HT1080 (cell line): ENCODE measurements around the gene CDH23. TPM values are rescaled to one million over a fixed set of nuclear protein-coding genes. Genes with fewer than 3 reads are reported as not detected.

Source experiments
- DNase-seq: peaks from one replicate; pipeline ENCODE4 v3.0.0-alpha.2; 2015; ENCODE audit warnings: low read depth
- total RNA-seq: library from RNA; depleted of rRNA; stranded (reverse); fragments of >200 nt; shearing (Covaris generic); gene quantifications from 2 replicates; pipeline ENCODE4 v1.2.3, GENCODE V29; 2014

Gene CDH23
- total RNA-seq, 1 experiment from 2014 or later, result 0.23 TPM

DNA sequence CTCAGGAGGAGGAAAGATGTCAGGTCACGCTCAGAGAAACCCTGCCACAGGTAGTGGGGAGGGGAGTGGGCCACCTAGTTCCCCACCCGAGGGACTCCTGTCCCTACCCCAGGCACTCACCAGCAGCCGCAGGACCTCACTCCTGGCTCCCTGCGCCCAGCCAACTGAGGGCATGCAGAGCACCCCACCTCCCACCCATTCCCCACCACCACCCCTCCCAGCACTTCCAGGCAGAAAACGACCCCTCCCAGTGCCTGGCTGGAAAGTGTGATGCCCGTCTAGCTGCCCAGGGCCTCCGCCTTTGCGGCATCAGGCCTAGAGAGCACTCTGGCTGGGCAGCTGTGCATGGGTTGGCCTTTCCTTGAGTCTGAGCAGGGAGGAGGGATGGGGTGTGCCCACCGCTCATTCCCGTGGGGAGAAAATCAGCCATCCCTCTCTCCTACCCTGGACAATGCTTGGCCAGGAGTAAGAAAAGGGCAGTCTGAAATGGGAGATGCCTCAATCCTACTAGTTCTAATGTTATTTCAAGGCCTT, 321.5 kb downstream of the CDH23 start:
- no peak for DNase-seq

- no peak for DNase-seq
Measured at GRCh38 chr10:71719042-71719441, 322.3 kb downstream of the CDH23 start.

GRCh38 chr10:71719464-71720201, 322.9 kb downstream of the CDH23 start, which contains the start of gene C10orf105:
Gene C10orf105, minus strand, starts transcription at chr10:71719778. Its CDS starts 3,441 bp downstream, at chr10:71716337.
- DNase-seq, result no peak

DNA sequence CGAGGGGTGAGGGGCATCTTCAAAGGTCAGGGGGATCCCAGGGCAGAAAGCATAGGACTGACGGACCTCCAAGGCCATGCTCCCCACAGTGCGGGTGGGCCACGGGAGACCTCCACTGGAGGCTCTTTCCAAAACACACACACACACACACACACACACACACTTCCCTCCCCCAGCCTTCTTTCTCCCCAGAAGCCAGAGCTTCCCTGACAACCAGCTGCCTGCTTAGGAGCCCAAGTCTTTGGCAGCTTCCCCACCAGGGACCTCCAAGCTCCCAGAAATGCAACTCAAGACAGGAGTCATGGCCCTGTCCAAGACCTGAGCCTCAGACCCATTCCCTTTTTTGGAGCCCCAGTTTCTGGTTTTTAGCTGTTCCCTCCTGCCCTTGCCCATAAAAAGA, 323.6 kb downstream of the CDH23 start:
- no peak for DNase-seq

GRCh38 chr10:71721313-71721712, 324.6 kb downstream of the CDH23 start:
- no peak for DNase-seq

- DNase-seq, result no peak
Measured at GRCh38 chr10:71722849-71723248, 326.1 kb downstream of the CDH23 start.

- no peak for DNase-seq
Measured at GRCh38 chr10:71723311-71723710, 326.6 kb downstream of the CDH23 start.

DNA sequence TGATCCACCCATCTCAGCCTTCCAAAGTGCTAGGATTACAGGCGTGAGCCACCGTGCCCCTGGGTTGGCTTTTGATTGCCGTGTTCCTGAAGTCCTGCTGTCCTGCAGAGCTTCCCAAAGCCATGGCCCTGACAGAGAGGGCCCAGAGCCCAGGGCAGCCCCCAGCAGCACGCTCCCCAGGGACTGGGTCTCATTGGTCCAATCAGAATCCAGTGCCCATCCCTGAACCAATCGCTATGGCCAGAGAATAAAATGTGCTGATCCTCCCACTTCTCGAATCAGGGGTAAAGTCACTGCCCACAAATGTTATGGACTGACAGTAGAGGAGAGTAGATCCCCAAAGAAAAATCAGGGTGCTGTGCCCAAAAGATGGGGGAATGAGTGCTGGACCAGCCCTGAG, 327.8 kb downstream of the CDH23 start:
- DNase-seq, result no peak

DNA sequence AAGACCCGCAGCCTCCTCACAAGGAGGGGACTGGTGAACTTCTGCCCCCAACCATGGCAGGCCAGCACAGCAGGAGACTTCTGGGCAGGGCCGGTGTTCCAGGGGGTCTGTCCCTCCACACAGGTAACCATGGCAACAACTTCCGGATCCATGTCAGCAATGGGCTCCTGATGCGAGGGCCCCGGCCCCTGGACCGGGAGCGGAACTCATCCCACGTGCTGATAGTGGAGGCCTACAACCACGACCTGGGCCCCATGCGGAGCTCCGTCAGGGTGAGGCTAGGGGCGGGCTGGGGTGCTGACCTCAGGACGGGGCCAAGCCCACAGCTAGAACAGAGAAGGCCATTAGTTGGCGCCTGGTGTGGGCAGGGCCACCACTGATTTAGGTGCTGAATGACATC, 328.5 kb downstream of the CDH23 start:
- no peak for DNase-seq

DNA sequence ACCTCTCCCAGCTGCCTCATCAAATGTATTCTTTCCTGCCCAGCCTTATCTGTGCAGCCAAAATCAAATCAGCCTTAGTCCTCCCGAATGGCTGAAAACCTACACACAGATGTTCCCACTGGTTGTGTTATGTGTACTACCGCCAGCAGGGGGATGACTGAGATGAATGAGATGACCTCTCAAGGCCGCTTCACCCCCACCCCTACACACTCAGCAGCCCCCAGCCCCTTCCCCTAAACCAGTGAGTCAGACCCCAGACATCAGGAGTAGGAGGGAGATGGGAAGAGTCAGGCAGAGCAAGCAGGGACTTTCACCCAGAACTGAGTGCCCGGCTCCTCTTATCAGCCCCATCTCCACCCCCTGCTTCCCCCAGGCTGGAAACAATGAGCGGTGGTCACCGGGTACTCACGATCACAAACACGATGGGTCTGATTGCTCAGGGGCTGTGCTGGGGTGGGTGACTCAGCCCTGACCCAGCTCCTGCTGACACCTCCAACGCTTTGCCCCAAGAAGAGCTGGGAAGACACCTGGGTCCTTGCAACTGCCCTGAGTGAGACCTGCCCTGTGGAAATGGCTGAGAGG, 329.4 kb downstream of the CDH23 start:
- no peak for DNase-seq

DNA sequence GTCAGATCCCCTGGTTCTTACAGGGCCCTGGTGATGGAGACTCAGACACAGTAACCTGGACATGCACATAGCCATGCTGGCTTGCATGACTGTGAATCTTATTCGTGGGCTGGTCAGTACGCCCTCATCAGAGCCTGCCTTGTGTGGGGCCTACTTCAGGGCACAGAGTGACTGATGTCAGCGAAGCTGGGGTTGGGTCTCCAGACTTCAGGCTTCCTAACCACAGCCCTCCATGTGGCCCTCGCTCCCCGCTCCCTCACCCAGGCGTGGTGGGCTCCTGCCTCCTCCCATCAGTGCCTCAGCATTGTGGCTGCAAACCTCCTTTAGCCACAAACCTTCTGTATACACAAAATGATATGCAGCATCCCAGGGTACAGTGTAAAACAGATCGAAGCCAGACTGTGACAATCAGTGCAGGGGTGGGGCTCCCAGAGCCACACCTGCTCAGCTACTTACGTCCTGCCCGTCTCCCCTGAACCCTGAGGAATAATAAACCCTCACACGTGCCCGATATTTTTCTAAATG, 329.9 kb downstream of the CDH23 start:
- no peak for DNase-seq

- DNase-seq, result no peak
Measured at GRCh38 chr10:71727105-71727737, 330.5 kb downstream of the CDH23 start.

- DNase-seq, result no peak
Measured at GRCh38 chr10:71727738-71728737, 331.3 kb downstream of the CDH23 start.

DNA sequence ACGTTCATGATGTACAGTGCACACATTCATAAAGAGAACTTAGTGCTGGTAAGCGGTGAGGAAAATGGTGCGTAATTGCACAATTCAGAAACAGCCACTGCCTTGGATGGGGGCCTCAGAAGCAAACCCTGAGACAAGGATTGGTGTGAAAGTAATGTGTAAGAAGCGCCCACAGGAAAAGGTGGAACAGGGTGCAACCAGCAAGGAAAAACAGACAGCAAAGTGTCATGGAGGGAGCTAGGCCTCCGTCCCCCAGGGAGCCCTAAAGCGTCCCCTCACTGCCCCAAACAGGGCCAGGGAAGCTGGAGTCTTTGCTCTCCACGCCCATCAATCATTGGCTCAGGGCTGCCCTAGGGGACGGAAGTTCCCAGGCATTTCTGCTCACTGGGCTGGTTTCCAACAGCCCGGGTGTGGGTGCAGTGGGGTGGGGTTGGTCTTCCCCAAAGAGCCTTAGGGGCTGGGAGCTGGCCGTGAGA, 332.5 kb downstream of the CDH23 start:
- no peak for DNase-seq

DNA sequence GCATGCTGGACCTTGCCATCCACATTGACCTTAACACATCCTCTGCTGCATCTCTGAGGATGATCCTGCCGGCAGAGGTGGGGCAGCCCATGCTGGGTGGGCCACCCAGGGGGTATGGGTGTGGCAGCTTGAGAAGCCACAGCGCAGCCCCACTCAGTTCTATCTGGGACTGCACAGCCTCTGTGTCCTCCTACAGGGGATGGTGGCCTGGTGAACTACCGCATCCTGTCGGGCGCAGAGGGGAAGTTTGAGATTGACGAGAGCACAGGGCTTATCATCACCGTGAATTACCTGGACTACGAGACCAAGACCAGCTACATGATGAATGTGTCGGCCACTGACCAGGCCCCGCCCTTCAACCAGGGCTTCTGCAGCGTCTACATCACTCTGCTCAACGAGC, 335.1 kb downstream of the CDH23 start:
- DNase-seq, result no peak

DNA sequence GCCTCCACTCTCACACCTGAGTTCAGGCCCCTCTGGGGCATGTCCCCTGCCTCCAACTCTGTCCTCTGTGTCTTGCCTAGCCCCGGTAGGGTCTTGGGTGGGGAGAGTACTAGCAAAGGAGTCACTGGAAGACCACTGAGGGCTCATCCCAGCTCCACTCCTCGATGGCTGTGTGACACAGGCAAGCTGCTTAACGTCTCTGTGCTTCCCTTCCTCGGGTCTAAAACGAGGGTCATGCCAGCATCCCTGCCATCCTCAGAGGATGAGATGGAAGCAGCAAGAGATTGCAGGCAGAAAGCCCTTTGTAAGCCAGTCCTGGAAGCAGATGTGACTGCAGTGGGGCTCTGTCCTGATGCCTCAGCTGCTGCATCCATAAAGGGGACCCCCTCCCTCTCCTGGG, 338.1 kb downstream of the CDH23 start:
- DNase-seq, result no peak

GRCh38 chr10:71735709-71736569, 339.2 kb downstream of the CDH23 start:
- DNase-seq, result no peak

- no peak for DNase-seq
Measured at GRCh38 chr10:71736570-71736952, 339.8 kb downstream of the CDH23 start.

DNA sequence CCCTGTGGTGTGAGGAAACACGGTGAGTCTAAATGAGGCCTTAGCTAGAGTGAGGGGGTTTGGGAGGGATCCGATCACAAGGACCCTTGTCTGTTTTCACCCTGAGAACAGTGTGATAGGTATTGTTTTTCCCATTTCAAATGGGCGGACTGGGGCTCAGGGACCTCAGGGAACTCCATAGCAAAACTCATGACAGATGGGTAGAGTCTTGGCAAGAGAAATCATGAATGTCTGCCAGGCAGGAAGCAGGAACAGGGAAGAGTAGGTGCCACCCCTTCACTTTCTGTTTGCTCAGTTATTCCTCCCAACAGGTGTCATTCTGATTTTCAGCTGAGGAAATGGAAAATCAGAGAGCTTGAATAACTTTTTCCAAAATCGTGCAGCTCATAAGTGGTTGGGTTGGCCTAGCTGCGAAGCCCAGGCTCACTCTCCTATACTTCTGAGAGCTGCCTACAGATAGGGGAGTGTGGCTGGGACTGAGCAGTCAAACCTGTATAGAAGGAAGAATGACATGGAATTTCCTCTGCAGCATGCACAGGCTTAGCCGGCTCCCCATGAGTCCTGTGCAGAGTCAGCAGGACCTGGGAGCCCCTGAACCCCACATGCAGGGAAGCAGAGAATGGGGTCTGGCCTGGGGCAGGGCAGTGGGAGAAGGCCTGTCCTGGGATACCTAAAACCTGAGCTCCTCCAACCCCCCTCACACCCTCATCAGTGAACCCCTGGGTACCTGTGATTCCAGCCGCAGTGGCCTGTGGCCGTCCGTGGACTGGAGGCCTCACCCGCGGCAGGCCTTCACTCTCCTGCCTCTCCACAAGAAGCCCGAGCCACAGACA, 340.5 kb downstream of the CDH23 start:
- no peak for DNase-seq
